Measurements from ENCODE around the gene ADAMTS17.

ADAMTS17 gene

GRCh38 chr15:100215843-100216169 lies 126.0 kb downstream of the ADAMTS17 start:
- no peak for DNase-seq

GRCh38 chr15:100215031-100215842 lies 126.5 kb downstream of the ADAMTS17 start:
- no peak for DNase-seq

GRCh38 chr15:100211855-100212850 lies 129.6 kb downstream of the ADAMTS17 start:
- DNase-seq = no peak

- DNase-seq = no peak
Observed at GRCh38 chr15:100210338-100210737, 131.4 kb downstream of the ADAMTS17 start.

- no peak for DNase-seq
Observed at GRCh38 chr15:100208921-100209603, 132.7 kb downstream of the ADAMTS17 start.

- no peak for DNase-seq
Observed at GRCh38 chr15:100207053-100207452, 134.7 kb downstream of the ADAMTS17 start.

GRCh38 chr15:100206643-100207042 lies 135.1 kb downstream of the ADAMTS17 start:
- no peak for DNase-seq

GRCh38 chr15:100205549-100206295 lies 136.1 kb downstream of the ADAMTS17 start:
- DNase-seq = no peak

- DNase-seq = no peak
Observed at GRCh38 chr15:100204771-100205170, 137.0 kb downstream of the ADAMTS17 start.

GRCh38 chr15:100204211-100204610 lies 137.6 kb downstream of the ADAMTS17 start:
- DNase-seq = no peak

GRCh38 chr15:100202309-100202960 lies 139.3 kb downstream of the ADAMTS17 start:
- DNase-seq = no peak

GRCh38 chr15:100201376-100202280 lies 140.1 kb downstream of the ADAMTS17 start:
- no peak for DNase-seq

- no peak for DNase-seq
Observed at GRCh38 chr15:100200287-100200880, 141.4 kb downstream of the ADAMTS17 start.

- no peak for DNase-seq
Observed at GRCh38 chr15:100199711-100200286, 142.0 kb downstream of the ADAMTS17 start.

GRCh38 chr15:100198442-100198841 lies 143.3 kb downstream of the ADAMTS17 start:
- no peak for DNase-seq

- no peak for DNase-seq
Observed at GRCh38 chr15:100196326-100197058, 145.3 kb downstream of the ADAMTS17 start.

- no peak for DNase-seq
Observed at GRCh38 chr15:100194996-100195395, 146.8 kb downstream of the ADAMTS17 start.

- DNase-seq = no peak
Observed at GRCh38 chr15:100193277-100193860, 148.4 kb downstream of the ADAMTS17 start.

Measured in hippocampal formation (tissue), 2 donors.